OCI-LY3 (cell line): ENCODE measurements around the gene CHST1.

ENCODE experiments used
- H2AFZ ChIP-seq: fragments of 200-600, 300-600 bp; shearing (Covaris generic); 2 replicates; pipeline ENCODE4 v1.6.0; 2014; ENCODE audit warnings: antibody characterized with exemption, low read depth, low read length
- H3K27ac ChIP-seq: fragments of 200-600, 300-600 bp; sonication (generic); 2 replicates; pipeline ENCODE4 v1.5.1; 2014; ENCODE audit warnings: mild to moderate bottlenecking, low read length, moderate library complexity, mixed read lengths
- H3K27me3 ChIP-seq: fragments of 200-600, 300-600 bp; sonication (generic); 2 replicates; pipeline ENCODE4 v1.6.1; 2014; ENCODE audit warnings: low read depth, low read length, mixed read lengths
- H3K36me3 ChIP-seq: fragments of 200-600, 300-600 bp; sonication (generic); replicated peaks from 2 replicates; pipeline ENCODE3; 2014; ENCODE audit warnings: low read depth, low read length, mixed read lengths
- H3K4me1 ChIP-seq: fragments of 300-600, 200-600 bp; sonication (generic); 2 replicates; pipeline ENCODE4 v1.6.1; 2014; ENCODE audit warnings: low read length, mixed read lengths
- H3K4me2 ChIP-seq: fragments of 200-600, 300-600 bp; sonication (generic); 2 replicates; pipeline ENCODE4 v1.6.1; 2014; ENCODE audit warnings: low read length, mixed read lengths
- H3K4me3 ChIP-seq: fragments of 300-600, 200-600 bp; sonication (generic); 2 replicates; pipeline ENCODE4 v1.5.1; 2014; ENCODE audit warnings: antibody characterized with exemption, mild to moderate bottlenecking, low read length, moderate library complexity
- H3K79me2 ChIP-seq: fragments of 300-600, 200-600 bp; shearing (Covaris generic); 2 replicates; pipeline ENCODE4 v1.6.1; 2014; ENCODE audit warnings: mild to moderate bottlenecking, low read length, mixed read lengths
- H3K9ac ChIP-seq: fragments of 300-600, 200-600 bp; shearing (Covaris generic); 2 replicates; pipeline ENCODE4 v1.6.0; 2014; ENCODE audit warnings: mild to moderate bottlenecking, low read length, moderate library complexity
- H3K9me3 ChIP-seq: fragments of 200-600, 300-600 bp; shearing (Covaris generic); 2 replicates; pipeline ENCODE4 v1.6.1; 2014; ENCODE audit warnings: low read length, mixed read lengths; ENCODE audit not compliant: insufficient read depth
- H4K20me1 ChIP-seq: fragments of 200-600, 300-600 bp; sonication (generic); 2 replicates; pipeline ENCODE4 v1.6.1; 2016; ENCODE audit warnings: low read length, mixed read lengths; ENCODE audit not compliant: insufficient read depth
- EZH2phosphoT487 ChIP-seq: fragments of 200-600 bp; shearing (Covaris generic); IDR thresholded peaks from 2 replicates; pipeline ENCODE4 v1.6.1; 2018; ENCODE audit warnings: antibody characterized with exemption, mixed run types, low read depth
- TF ChIP-seq, protein P1 (sequence below): fragments of 200-600, 300-600 bp; sonication (generic); IDR thresholded peaks from 2 replicates; pipeline ENCODE4 v1.5.1; 2014; ENCODE audit warnings: antibody characterized with exemption, low read length, low read depth

Gene CHST1

DNA sequence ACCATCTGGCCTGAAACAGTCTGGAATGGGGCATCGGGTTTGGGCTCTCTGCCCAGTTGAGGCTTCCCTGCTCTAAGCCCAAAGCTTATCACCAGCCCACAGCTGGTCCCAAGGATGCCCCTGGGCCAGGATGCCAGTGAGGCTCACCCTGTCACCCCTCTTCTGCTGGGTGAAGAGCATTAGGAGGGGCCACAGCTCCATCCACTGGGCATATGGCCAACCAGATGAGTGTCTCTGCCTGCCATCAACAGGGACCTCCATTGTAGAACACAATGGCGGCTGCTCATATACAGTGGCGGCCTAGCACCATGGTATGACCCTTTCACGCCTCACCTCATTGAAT lies 5.6 kb downstream of the CHST1 start:
- no peak overlapping the region for H3K9ac ChIP-seq
- TF ChIP-seq, protein P1, sequence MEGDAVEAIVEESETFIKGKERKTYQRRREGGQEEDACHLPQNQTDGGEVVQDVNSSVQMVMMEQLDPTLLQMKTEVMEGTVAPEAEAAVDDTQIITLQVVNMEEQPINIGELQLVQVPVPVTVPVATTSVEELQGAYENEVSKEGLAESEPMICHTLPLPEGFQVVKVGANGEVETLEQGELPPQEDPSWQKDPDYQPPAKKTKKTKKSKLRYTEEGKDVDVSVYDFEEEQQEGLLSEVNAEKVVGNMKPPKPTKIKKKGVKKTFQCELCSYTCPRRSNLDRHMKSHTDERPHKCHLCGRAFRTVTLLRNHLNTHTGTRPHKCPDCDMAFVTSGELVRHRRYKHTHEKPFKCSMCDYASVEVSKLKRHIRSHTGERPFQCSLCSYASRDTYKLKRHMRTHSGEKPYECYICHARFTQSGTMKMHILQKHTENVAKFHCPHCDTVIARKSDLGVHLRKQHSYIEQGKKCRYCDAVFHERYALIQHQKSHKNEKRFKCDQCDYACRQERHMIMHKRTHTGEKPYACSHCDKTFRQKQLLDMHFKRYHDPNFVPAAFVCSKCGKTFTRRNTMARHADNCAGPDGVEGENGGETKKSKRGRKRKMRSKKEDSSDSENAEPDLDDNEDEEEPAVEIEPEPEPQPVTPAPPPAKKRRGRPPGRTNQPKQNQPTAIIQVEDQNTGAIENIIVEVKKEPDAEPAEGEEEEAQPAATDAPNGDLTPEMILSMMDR: no peak
- TF ChIP-seq EZH2phosphoT487: no peak
- H3K4me3 ChIP-seq: no peak overlapping the region
- peaks cover 44% of the 10 kb centered on the region for H3K27me3 ChIP-seq
- no peak overlapping the region for H3K4me2 ChIP-seq
- no peaks in the 10 kb centered on the region for H3K4me1 ChIP-seq
- H3K27ac ChIP-seq: no peak overlapping the region
- no peaks in the 10 kb centered on the region for H4K20me1 ChIP-seq
- H2AFZ ChIP-seq: no peak overlapping the region
- H3K9me3 ChIP-seq: no peaks in the 10 kb centered on the region
- no peaks in the 10 kb centered on the region for H3K36me3 ChIP-seq
- H3K79me2 ChIP-seq: no peaks in the 10 kb centered on the region

DNA sequence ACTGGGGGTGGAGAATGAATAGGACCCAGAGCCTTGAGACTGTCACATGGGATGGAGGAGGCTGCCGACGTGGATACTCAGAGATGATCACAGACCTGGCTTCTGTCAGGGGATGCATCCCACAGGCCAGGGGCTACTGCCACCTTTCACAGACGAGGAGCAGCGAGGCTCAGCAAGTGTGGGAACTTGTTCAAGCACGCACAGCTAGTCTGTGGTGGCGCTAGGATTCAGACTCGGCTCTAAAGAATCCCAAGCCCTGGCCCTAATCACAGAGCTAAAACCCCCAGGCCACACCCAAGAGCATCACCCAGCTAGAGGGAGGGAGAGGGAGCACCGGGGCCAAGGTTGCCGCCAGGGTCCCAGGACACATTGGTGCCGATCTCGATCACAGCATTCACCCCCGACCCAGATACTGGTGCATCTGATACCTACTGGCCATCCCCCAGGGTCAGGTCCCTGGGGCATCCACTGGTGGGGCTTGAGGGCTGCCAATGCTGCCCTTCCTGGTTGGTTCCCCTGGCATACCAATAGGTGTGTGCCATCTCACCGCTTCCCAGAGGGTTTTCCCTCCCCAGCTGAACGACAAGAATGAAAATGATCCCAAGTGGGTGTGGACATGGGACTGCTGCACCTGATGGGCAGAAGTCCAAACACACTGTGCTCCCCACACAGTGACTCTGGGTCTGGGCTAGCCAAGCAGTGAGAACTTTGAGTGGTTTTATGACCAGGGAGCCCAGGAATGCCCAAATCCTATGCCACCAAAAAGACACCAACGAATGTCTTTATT lies 6.2 kb downstream of the CHST1 start:
- H3K9me3 ChIP-seq: no peaks in the 10 kb centered on the region
- no peak overlapping the region for H3K4me3 ChIP-seq
- H2AFZ ChIP-seq: no peak overlapping the region
- H3K4me1 ChIP-seq: no peaks in the 10 kb centered on the region
- H3K27ac ChIP-seq: no peak overlapping the region
- no peaks in the 10 kb centered on the region for H3K36me3 ChIP-seq
- peaks cover 44% of the 10 kb centered on the region for H3K27me3 ChIP-seq
- H3K79me2 ChIP-seq: no peaks in the 10 kb centered on the region
- no peak for TF ChIP-seq EZH2phosphoT487
- TF ChIP-seq, protein P1: no peak
- H3K9ac ChIP-seq: no peak overlapping the region
- no peaks in the 10 kb centered on the region for H4K20me1 ChIP-seq
- H3K4me2 ChIP-seq: no peak overlapping the region

DNA sequence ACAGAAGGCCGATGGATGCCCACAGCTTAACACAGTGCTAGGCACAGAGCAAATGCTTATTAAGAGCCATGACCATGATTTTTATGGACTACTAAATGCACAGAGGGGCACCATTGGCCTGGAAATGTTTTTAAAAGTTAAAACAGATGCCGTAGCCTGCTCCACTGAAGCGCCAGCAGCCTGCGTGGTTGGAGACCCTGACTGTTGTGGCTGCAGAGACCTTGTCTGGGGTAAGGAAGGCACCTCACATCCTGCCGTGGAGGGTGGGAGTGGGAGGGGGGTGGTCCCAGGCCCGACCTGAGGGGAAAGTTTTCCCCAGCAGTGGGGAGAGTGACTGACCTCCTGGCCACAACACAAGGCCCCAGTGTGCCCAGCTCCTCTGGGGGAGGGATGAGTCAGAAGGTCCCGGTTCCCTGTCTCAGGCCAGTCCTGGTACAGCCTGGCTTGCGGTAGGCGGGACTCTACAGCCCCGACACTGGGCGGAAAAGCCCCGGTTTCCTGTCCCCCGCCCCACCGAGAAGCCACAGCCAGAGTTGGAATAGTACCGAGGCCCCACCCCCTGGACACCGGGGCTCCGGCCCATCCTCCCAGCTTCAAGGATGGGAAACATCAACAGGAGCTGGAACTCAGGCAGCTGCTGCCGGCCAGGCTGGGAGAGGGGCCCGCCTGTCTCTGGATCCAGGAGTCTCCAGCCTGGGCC lies 7.0 kb downstream of the CHST1 start:
- Histone ChIP-seq H3K4me2 (no peak overlapping the region), H3K36me3 (no peaks in the 10 kb centered on the region), H3K27ac (no peak overlapping the region), H3K9ac (no peak overlapping the region), H3K4me3 (no peak overlapping the region), H3K27me3 (peaks cover 41% of the 10 kb centered on the region), H3K9me3 (no peaks in the 10 kb centered on the region), H3K4me1 (no peaks in the 10 kb centered on the region), H3K79me2 (no peaks in the 10 kb centered on the region), H4K20me1 (no peaks in the 10 kb centered on the region), H2AFZ (no peak overlapping the region)
- TF ChIP-seq EZH2phosphoT487: no peak
- TF ChIP-seq, protein P1: no peak

GRCh38 chr11:45657496-45658260 lies 7.7 kb downstream of the CHST1 start:
- H3K27ac ChIP-seq: no peak overlapping the region
- H3K36me3 ChIP-seq: no peaks in the 10 kb centered on the region
- H2AFZ ChIP-seq: no peak overlapping the region
- H3K4me1 ChIP-seq: no peaks in the 10 kb centered on the region
- H3K4me2 ChIP-seq: no peak overlapping the region
- no peaks in the 10 kb centered on the region for H3K79me2 ChIP-seq
- no peaks in the 10 kb centered on the region for H3K9me3 ChIP-seq
- H3K9ac ChIP-seq: no peak overlapping the region
- no peak overlapping the region for H3K4me3 ChIP-seq
- H3K27me3 ChIP-seq: peaks cover 33% of the 10 kb centered on the region
- no peak for TF ChIP-seq EZH2phosphoT487
- TF ChIP-seq, protein P1: no peak
- no peaks in the 10 kb centered on the region for H4K20me1 ChIP-seq
